Measurements from ENCODE around the gene DEPP1.

Gene DEPP1

GRCh38 chr10:44950326-44951225 lies 28.0 kb downstream of the DEPP1 start:
- no peak for DNase-seq

- peak in 1 of 3 experiments; percentile 0 for DNase-seq
Measured at GRCh38 chr10:44949915-44950314, 28.7 kb downstream of the DEPP1 start.

- no peak for DNase-seq
Measured at GRCh38 chr10:44949127-44949802, 29.3 kb downstream of the DEPP1 start.

GRCh38 chr10:44948642-44949041 lies 30.0 kb downstream of the DEPP1 start:
- DNase-seq, result no peak

GRCh38 chr10:44947371-44948152 lies 31.0 kb downstream of the DEPP1 start:
- peak in 1 of 3 experiments; percentile 9 for DNase-seq

- DNase-seq, result no peak
Measured at GRCh38 chr10:44946205-44946604, 32.4 kb downstream of the DEPP1 start.

- DNase-seq, result no peak
Measured at GRCh38 chr10:44944354-44944753, 34.3 kb downstream of the DEPP1 start.

GRCh38 chr10:44939691-44940401 lies 38.8 kb downstream of the DEPP1 start:
- no peak for DNase-seq

GRCh38 chr10:44938956-44939355 lies 39.7 kb downstream of the DEPP1 start:
- no peak for DNase-seq

- DNase-seq, result no peak
Measured at GRCh38 chr10:44937196-44938005, 41.2 kb downstream of the DEPP1 start.

- DNase-seq, result no peak
Measured at GRCh38 chr10:44936314-44936975, 42.2 kb downstream of the DEPP1 start.

- no peak for DNase-seq
Measured at GRCh38 chr10:44935966-44936295, 42.7 kb downstream of the DEPP1 start.

- DNase-seq, result no peak
Measured at GRCh38 chr10:44935201-44935965, 43.2 kb downstream of the DEPP1 start.

GRCh38 chr10:44934416-44935200 lies 44.0 kb downstream of the DEPP1 start:
- no peak for DNase-seq

GRCh38 chr10:44933451-44934321 lies 44.9 kb downstream of the DEPP1 start:
- no peak for DNase-seq

GRCh38 chr10:44932517-44933450 lies 45.8 kb downstream of the DEPP1 start:
- peak; percentile 50 to 79 (median 71) for DNase-seq
